Thymus (tissue), 11 donors: ENCODE results near the gene EBF4. TPM values are rescaled to one million over a fixed set of nuclear protein-coding genes. Genes with fewer than 3 reads are reported as not detected.

Source experiments
- DNase-seq, 9 donors: peaks; one replicate each; pipeline ENCODE4 v3.0.0-alpha.2; 2013; ENCODE audit warnings: low spot score in 9 of 9, low read depth in 6 of 9, missing footprints in 1 of 9
- H3K27ac ChIP-seq, 2 donors: one replicate each; pipeline ENCODE4 v1.5.1; 2013; ENCODE audit warnings: control low read depth in 1 of 2, low read depth in 1 of 2, low read length in 1 of 2, mild to moderate bottlenecking in 1 of 2, moderate library complexity in 1 of 2
- H3K27me3 ChIP-seq, 2 donors: one replicate each; pipeline ENCODE4 v1.5.1; 2013; ENCODE audit warnings: low read length in 1 of 2; ENCODE audit not compliant: control insufficient read depth in 2 of 2, insufficient read depth in 1 of 2
- H3K36me3 ChIP-seq, 2 donors: one replicate each; pipeline ENCODE4 v1.5.1; 2013; ENCODE audit warnings: low read length in 1 of 2, mild to moderate bottlenecking in 1 of 2, moderate library complexity in 1 of 2; ENCODE audit not compliant: control insufficient read depth in 2 of 2, insufficient read depth in 2 of 2
- H3K4me1 ChIP-seq, 2 donors: one replicate each; pipeline ENCODE4 v1.5.1; 2013; ENCODE audit warnings: low read length in 2 of 2; ENCODE audit not compliant: control insufficient read depth in 2 of 2, insufficient read depth in 2 of 2
- H3K4me3 ChIP-seq, 2 donors: one replicate each; pipeline ENCODE4 v1.5.1; 2013; ENCODE audit warnings: low read length in 2 of 2, control low read depth in 1 of 2, mild to moderate bottlenecking in 1 of 2
- H3K9me3 ChIP-seq, 2 donors: one replicate each; pipeline ENCODE4 v1.5.1; 2013; ENCODE audit warnings: low read length in 1 of 2, mild to moderate bottlenecking in 1 of 2; ENCODE audit not compliant: control insufficient read depth in 2 of 2, insufficient read depth in 1 of 2
- WGBS: extraction: QIAGEN DNeasy Blood & Tissue Kit; methylation state at CpG from one replicate; pipeline ENCODE4 v1.1.7; 2013; 5-methylcytosine and 5-hydroxymethylcytosine counted together
- polyA plus RNA-seq: library from polyadenylated mRNA; stranded (reverse); fragments of 200-250 nt; gene quantifications from one replicate; pipeline ENCODE4 v1.2.3, GENCODE V29; 2013
- total RNA-seq: library from RNA; stranded (reverse); fragments of 120-200 nt; gene quantifications from one replicate; pipeline ENCODE4 v1.2.4, GENCODE V29; 2013
- donor health status: healthy.

EBF4 gene
- total and polyA plus RNA-seq, 2 donors = 2.9 to 9.9 TPM

- H3K36me3 ChIP-seq = no peaks in the 10 kb centered on the region
- H3K27ac ChIP-seq = no peak overlapping the region
- H3K4me3 ChIP-seq = no peak overlapping the region
- DNase-seq = no peak
- 97% methylated on average over 9 of the region's 9 CpGs for whole genome bisulfite sequencing
- H3K27me3 ChIP-seq = peaks cover 43 to 84% of the 10 kb centered on the region in 2 donors
- H3K4me1 ChIP-seq = no peaks in the 10 kb centered on the region
- H3K9me3 ChIP-seq = no peaks in the 10 kb centered on the region
These were observed 4.1 kb downstream of the EBF4 start for GRCh38 chr20:2696646-2697045.

GRCh38 chr20:2697768-2698167 lies 5.2 kb downstream of the EBF4 start:
- DNase-seq = no peak
- no peaks in the 10 kb centered on the region for H3K4me1 ChIP-seq
- H3K27me3 ChIP-seq = peaks cover 31 to 85% of the 10 kb centered on the region in 2 donors
- no peaks in the 10 kb centered on the region for H3K36me3 ChIP-seq
- 67% methylated on average over 3 of the region's 3 CpGs for WGBS
- no peak overlapping the region for H3K27ac ChIP-seq
- no peaks in the 10 kb centered on the region for H3K9me3 ChIP-seq
- H3K4me3 ChIP-seq = no peak overlapping the region

GRCh38 chr20:2698186-2698817 lies 5.7 kb downstream of the EBF4 start:
- no peaks in the 10 kb centered on the region for H3K9me3 ChIP-seq
- no peak for DNase-seq
- no peaks in the 10 kb centered on the region for H3K4me1 ChIP-seq
- H3K36me3 ChIP-seq = no peaks in the 10 kb centered on the region
- WGBS = 85% methylated on average over 4 of the region's 4 CpGs
- H3K27ac ChIP-seq = no peak overlapping the region
- H3K4me3 ChIP-seq = no peak overlapping the region
- H3K27me3 ChIP-seq = peaks cover 26 to 84% of the 10 kb centered on the region in 2 donors

- Histone ChIP-seq H3K27ac (no peak overlapping the region), H3K36me3 (no peaks in the 10 kb centered on the region), H3K9me3 (no peaks in the 10 kb centered on the region), H3K4me1 (no peaks in the 10 kb centered on the region), H3K27me3 (peaks cover 20 to 78% of the 10 kb centered on the region in 2 donors), H3K4me3 (no peak overlapping the region)
- WGBS = 90% methylated on average over 4 of the region's 4 CpGs
- no peak for DNase-seq
These were observed 6.3 kb downstream of the EBF4 start for GRCh38 chr20:2698912-2699311.

GRCh38 chr20:2699775-2700413 lies 7.3 kb downstream of the EBF4 start:
- Histone ChIP-seq H3K4me3 (no peak overlapping the region), H3K27ac (no peak overlapping the region), H3K4me1 (no peaks in the 10 kb centered on the region), H3K27me3 (peaks cover 10 to 73% of the 10 kb centered on the region in 2 donors), H3K9me3 (no peaks in the 10 kb centered on the region), H3K36me3 (no peaks in the 10 kb centered on the region)
- DNase-seq = no peak
- WGBS = 93% methylated on average over 5 of the region's 5 CpGs

- Histone ChIP-seq H3K27me3 (peaks cover under 1 to 70% of the 10 kb centered on the region in 2 donors), H3K9me3 (no peaks in the 10 kb centered on the region), H3K36me3 (no peaks in the 10 kb centered on the region), H3K4me3 (no peak overlapping the region), H3K27ac (no peak overlapping the region), H3K4me1 (no peaks in the 10 kb centered on the region)
- DNase-seq = no peak
- WGBS = 93% methylated on average over 9 of the region's 9 CpGs
These were observed 8.5 kb downstream of the EBF4 start for GRCh38 chr20:2700913-2701620.

GRCh38 chr20:2701671-2702081 lies 9.1 kb downstream of the EBF4 start:
- peaks cover 0 to 68% of the 10 kb centered on the region in 2 donors for H3K27me3 ChIP-seq

GRCh38 chr20:2703716-2704475 lies 11.3 kb downstream of the EBF4 start:
- Histone ChIP-seq H3K9me3 (no peaks in the 10 kb centered on the region), H3K27ac (no peak overlapping the region), H3K27me3 (peaks cover 0 to 60% of the 10 kb centered on the region in 2 donors), H3K4me3 (no peak overlapping the region), H3K4me1 (no peaks in the 10 kb centered on the region), H3K36me3 (no peaks in the 10 kb centered on the region)
- no peak for DNase-seq
- WGBS = 97% methylated on average over 8 of the region's 8 CpGs

More at GRCh38 chr20:2701671-2702081, 9.1 kb downstream of the EBF4 start:
- no peak overlapping the region for H3K4me3 ChIP-seq
- no peaks in the 10 kb centered on the region for H3K4me1 ChIP-seq
- 95% methylated on average over 5 of the region's 5 CpGs for WGBS
- H3K9me3 ChIP-seq = no peaks in the 10 kb centered on the region
- no peak overlapping the region for H3K27ac ChIP-seq
- H3K36me3 ChIP-seq = no peaks in the 10 kb centered on the region
- no peak for DNase-seq
